Cardiac atrium fibroblast (primary cell): ENCODE measurements around the gene NRN1. TPM values are rescaled to one million over a fixed set of nuclear protein-coding genes. Genes with fewer than 3 reads are reported as not detected.

ENCODE experiments used
- total RNA-seq: library from RNA; depleted of rRNA; stranded (reverse); fragments of >200 nt; gene quantifications from 2 replicates; pipeline ENCODE4 v1.2.3, GENCODE V29; 2015

The NRN1 gene
- total RNA-seq: 1.1 TPM in 1 of 2 replicates, not detected in the other

GRCh38 chr6:6006428-6007365 is at the start of gene NRN1:
Gene NRN1 (minus strand): TSS chr6:6006925. CDS start chr6:6006749, 176 bp downstream.

